Adrenal gland (tissue), 12 donors: Measurements from ENCODE around the gene TFAM. TPM values are rescaled to one million over a fixed set of nuclear protein-coding genes. Genes with fewer than 3 reads are reported as not detected.
A peak's percentile ranks its signal among the peaks of the same experiment; 100 is the strongest.

Experiments used
- DNase-seq, 7 donors: peaks; one replicate each; pipeline ENCODE4 v3.0.0-alpha.2; 2019 to 2020
- H3K27ac ChIP-seq, 5 donors: fragments of 200-600 bp; sonication (generic) in 4 of 5; 1 replicate in 3 of 5; 2 replicates in 2 of 5; pipeline versions ENCODE4 v1.5.1 to v1.8.0; 2016 to 2020; ENCODE audit warnings: mild to moderate bottlenecking in 1 of 5
- H3K27me3 ChIP-seq: fragments of 200-600 bp; 2 replicates; pipeline ENCODE4 v1.8.0; 2021
- H3K36me3 ChIP-seq, 2 donors: fragments of 200-600 bp; replicated peaks in 1 of 2; 1 replicate in 1 of 2; 2 replicates in 1 of 2; pipeline versions ENCODE4 v1.5.1 to v1.8.0; 2018 to 2022
- H3K4me1 ChIP-seq, 2 donors: fragments of 200-600 bp; replicated peaks in 1 of 2; 1 replicate in 1 of 2; 2 replicates in 1 of 2; pipeline versions ENCODE4 v1.5.1 to v1.8.0; 2018 to 2021
- H3K4me3 ChIP-seq, 4 donors: fragments of 200-600 bp; sonication (generic) in 3 of 4; one replicate each; pipeline ENCODE4 v1.5.1; 2016 to 2018
- H3K9me3 ChIP-seq, 3 donors: fragments of 200-600 bp; sonication (generic) in 1 of 3; replicated peaks in 1 of 3; 1 replicate in 2 of 3; 2 replicates in 1 of 3; pipeline versions ENCODE4 v1.5.1 to v1.8.0; 2016 to 2021
- POLR2A ChIP-seq, 2 donors: fragments of 450-650 bp; IDR thresholded peaks; one replicate each; pipeline ENCODE4 v1.6.1; 2017; ENCODE audit warnings: antibody characterized with exemption in 2 of 2, mild to moderate bottlenecking in 2 of 2, moderate library complexity in 1 of 2
- WGBS, 4 donors: extraction: QIAGEN DNeasy Blood & Tissue Kit in 2 of 4; methylation state at CpG; one replicate each; pipeline versions ENCODE4 v1.1.5 to v1.1.7; 2013 to 2017; 5-methylcytosine and 5-hydroxymethylcytosine counted together
- intact Hi-C, 2 donors: fragments of 100-400 bp; cut with DNase I; formaldehyde crosslinking; loops; one replicate each; pipeline versions ENCODE4 v1.14.1 to v1.15.0; 2022 to 2023
- polyA plus RNA-seq, 3 donors: library from polyadenylated mRNA; stranded (reverse); fragments of 200-250 nt in 2 of 3; fragments of 350-450 nt in 1 of 3; fragmentation: Illumina TruSeq in 1 of 3; extraction: RNeasy Lipid Tissue Mini Kit (QIAGEN cat#74804) in 1 of 3; gene quantifications; one replicate each; pipeline ENCODE4 v1.2.3, GENCODE V29; 2013 to 2014
- total RNA-seq, 9 donors: library from RNA; depleted of rRNA in 4 of 9; stranded (reverse); fragments of >200 nt in 4 of 9; fragments of 120-200 nt in 1 of 9; fragmentation: NEBNext Ultra II Directional in 1 of 9; extraction: Animal tissue kit (Norgen Biotek cat#: 25700) in 1 of 9; gene quantifications; one replicate each; pipeline versions ENCODE4 v1.1.0 to v1.2.4, GENCODE V29; 2013 to 2023
- TF ChIP-seq, protein P1 (sequence below), 6 experiments: fragments of 450-650 bp in 4 of 6; fragments of 200-600 bp in 2 of 6; sonication (generic) in 1 of 6; IDR thresholded peaks; 1 replicate in 5 of 6; 2 replicates in 1 of 6; pipeline versions ENCODE4 v1.5.1 to v1.8.0; 2016 to 2021; ENCODE audit warnings: antibody characterized with exemption in 6 of 6, mild to moderate bottlenecking in 2 of 6, moderate library complexity in 1 of 6
- donor health status: healthy with polysubstance abuse.
- donor health status: Bipolar disorder and iron deficiency.
- donor health status: DM: yes; HTN: yes; CAD: no.
- donor health status: DM: no; HTN: no; CAD: no.
- donor health status: DM: no; HTN: no; CAD: no.
- donor health status: DM: yes; HTN: yes; CAD: no.

Gene TFAM
- total and polyA plus RNA-seq, 12 donors = 4.3 to 55.7 (median 34.2) TPM

DNA sequence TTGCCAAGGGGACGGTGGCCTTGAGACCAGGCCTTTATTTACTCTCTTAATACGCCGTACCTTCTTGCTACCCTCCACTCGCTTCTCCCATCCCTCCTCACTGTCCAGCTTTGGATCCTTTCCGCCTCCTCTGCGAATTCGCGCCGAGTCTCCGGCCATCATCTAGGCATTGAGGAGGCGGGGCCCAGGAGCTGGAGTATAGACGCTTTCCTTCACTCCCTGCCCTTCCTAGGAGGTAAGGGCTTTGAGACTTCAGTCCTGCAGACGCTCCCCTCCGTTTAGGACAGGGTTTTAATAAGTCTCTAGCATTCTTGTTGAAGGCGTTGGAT, 538 bp downstream of the TFAM start:
- Histone ChIP-seq H3K27ac (peak overlapping the region in 4 of 5 donors; percentile 65 to 93 (median 90)), H3K9me3 (no peaks in the 10 kb centered on the region), H3K27me3 (no peaks in the 10 kb centered on the region), H3K36me3 (peaks cover 0 to 35% of the 10 kb centered on the region in 2 donors), H3K4me3 (peak overlapping the region; percentile 24 to 97 (median 76)), H3K4me1 (peaks cover 0 to 26% of the 10 kb centered on the region in 2 donors)
- 1 to 2% (median 1%) methylated on average over 13 to 15 of the region's 15 CpGs for WGBS, 4 donors
- TF ChIP-seq POLR2A (IDR thresholded peaks at IDR 0.05) = no peak
- TF ChIP-seq, protein P1, sequence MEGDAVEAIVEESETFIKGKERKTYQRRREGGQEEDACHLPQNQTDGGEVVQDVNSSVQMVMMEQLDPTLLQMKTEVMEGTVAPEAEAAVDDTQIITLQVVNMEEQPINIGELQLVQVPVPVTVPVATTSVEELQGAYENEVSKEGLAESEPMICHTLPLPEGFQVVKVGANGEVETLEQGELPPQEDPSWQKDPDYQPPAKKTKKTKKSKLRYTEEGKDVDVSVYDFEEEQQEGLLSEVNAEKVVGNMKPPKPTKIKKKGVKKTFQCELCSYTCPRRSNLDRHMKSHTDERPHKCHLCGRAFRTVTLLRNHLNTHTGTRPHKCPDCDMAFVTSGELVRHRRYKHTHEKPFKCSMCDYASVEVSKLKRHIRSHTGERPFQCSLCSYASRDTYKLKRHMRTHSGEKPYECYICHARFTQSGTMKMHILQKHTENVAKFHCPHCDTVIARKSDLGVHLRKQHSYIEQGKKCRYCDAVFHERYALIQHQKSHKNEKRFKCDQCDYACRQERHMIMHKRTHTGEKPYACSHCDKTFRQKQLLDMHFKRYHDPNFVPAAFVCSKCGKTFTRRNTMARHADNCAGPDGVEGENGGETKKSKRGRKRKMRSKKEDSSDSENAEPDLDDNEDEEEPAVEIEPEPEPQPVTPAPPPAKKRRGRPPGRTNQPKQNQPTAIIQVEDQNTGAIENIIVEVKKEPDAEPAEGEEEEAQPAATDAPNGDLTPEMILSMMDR (IDR thresholded peaks at IDR 0.05) = no peak
- DNase-seq = peak in 5 of 7 donors; percentile 19 to 54 (median 25)
- intact Hi-C loops = loop anchor here (5.0 to 10.0 kb wide), 3 partner anchors 48 to 81 kb away; partner anchors contain the start of gene UBE2D1 (in 2 of the 2)

- WGBS, 4 donors = 92 to 99% (median 95%) methylated on average over 3 of the region's 3 CpGs
- intact Hi-C loops = loop anchor here (5.0 to 10.0 kb wide), 3 partner anchors 52 to 84 kb away; partner anchors contain the start of gene UBE2D1 (in 2 of the 2)
- H3K36me3 ChIP-seq = peaks cover 0 to 52% of the 10 kb centered on the region in 2 donors
Measured at GRCh38 chr10:58389024-58389423, 3.8 kb downstream of the TFAM start.

DNA sequence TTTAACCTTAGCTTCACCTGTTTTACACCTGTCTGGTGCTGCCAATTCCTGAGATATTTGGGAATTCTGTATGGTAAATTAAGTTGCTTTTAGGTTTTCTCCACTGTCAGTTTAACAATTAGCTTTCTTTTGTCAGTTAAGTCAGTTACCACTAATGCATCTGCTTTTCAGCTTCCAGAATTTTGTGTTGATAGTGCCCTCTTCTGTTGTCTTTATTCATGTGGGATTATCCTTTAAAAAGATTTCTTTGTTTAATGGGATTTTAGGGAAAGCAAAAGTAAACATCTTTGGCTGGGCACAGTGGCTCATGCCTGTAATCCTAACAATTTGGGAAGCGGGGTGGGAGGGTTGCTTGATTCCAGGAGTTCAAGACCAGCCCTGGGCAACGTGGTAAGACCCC, 8.1 kb downstream of the TFAM start:
- Histone ChIP-seq H3K4me3 (no peak overlapping the region), H3K9me3 (no peaks in the 10 kb centered on the region), H3K27ac (no peak overlapping the region), H3K27me3 (no peaks in the 10 kb centered on the region), H3K36me3 (peaks cover 0 to 72% of the 10 kb centered on the region in 2 donors), H3K4me1 (peaks cover 0 to 4% of the 10 kb centered on the region in 2 donors)
- WGBS, 4 donors = 79 to 88% (median 83%) methylated on average over 2 of the region's 2 CpGs
- TF ChIP-seq, protein P1 (IDR thresholded peaks at IDR 0.05) = peak in 4 of 6 experiments; percentile 16 to 38 (median 16)
- no peak for TF ChIP-seq POLR2A (IDR thresholded peaks at IDR 0.05)
- no peak for DNase-seq
- intact Hi-C loops = loop anchor here in 1 of 2 donors (10.0 kb wide), 1 partner anchor 219 kb away; no protein-coding TSS in a partner anchor

More at GRCh38 chr10:58389024-58389423, 3.8 kb downstream of the TFAM start:
- DNase-seq = no peak
- no peaks in the 10 kb centered on the region for H3K27me3 ChIP-seq
- no peaks in the 10 kb centered on the region for H3K9me3 ChIP-seq
- TF ChIP-seq, protein P1 (IDR thresholded peaks at IDR 0.05) = no peak
- no peak for TF ChIP-seq POLR2A (IDR thresholded peaks at IDR 0.05)
- no peak overlapping the region for H3K27ac ChIP-seq
- H3K4me3 ChIP-seq = no peak overlapping the region
- H3K4me1 ChIP-seq = peaks cover 0 to 29% of the 10 kb centered on the region in 2 donors

DNA sequence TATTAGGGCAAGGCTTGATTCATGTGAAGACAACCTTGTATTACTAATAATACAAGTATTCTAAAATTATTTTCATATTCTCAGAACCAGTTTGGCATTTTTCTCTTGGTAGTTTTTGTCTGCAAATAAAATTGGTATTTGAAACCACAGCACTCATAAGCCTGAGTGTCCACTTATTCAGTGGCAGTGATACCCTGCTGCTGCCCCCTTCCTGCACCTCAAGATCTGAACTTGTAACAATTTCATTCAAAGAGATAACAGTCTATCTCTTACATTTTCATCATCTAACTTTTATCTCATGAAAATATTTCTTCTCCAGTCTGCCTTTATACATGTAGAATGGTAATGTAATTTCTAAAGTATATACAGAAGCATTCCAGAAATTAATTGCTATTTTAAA, 9.3 kb downstream of the TFAM start:
- DNase-seq = no peak
- Histone ChIP-seq H3K4me3 (no peak overlapping the region), H3K4me1 (peaks cover 0 to 4% of the 10 kb centered on the region in 2 donors), H3K27ac (no peak overlapping the region), H3K36me3 (peaks cover 0 to 60% of the 10 kb centered on the region in 2 donors), H3K27me3 (no peaks in the 10 kb centered on the region), H3K9me3 (no peaks in the 10 kb centered on the region)
- TF ChIP-seq, protein P1 (IDR thresholded peaks at IDR 0.05) = no peak
- no peak for TF ChIP-seq POLR2A (IDR thresholded peaks at IDR 0.05)
- intact Hi-C loops = loop anchor here in 1 of 2 donors (10.0 kb wide), 1 partner anchor 220 kb away; no protein-coding TSS in a partner anchor
